K562 (cell line): ENCODE measurements around the gene SMAP2. TPM values are rescaled to one million over a fixed set of nuclear protein-coding genes. Genes with fewer than 3 reads are reported as not detected.

Source experiments
- ATAC-seq: fragments of 200-7000 bp; cut with Tn5 transposase; 3 replicates; pipeline ENCODE4 v1.9.1; 2020; ENCODE audit warnings: moderate library complexity
- BruUV-seq: library from RNA; stranded (reverse); fragments of 400-500 nt; replicated peaks from 2 replicates; lab custom pipeline; 2021; lab: Mats Ljungman, UMichigan
- CTCF ChIA-PET: fragments of 300-600 bp; formaldehyde crosslinking; extraction: SDS; loops from one replicate; lab custom pipeline; 2021; ENCODE audit warnings: low intra/inter-chr PET ratio; lab: Yijun Ruan, JAX
- POLR2A ChIA-PET: fragments of 300-600, 350-650 bp; sonication (Branson Sonifier 250); formaldehyde crosslinking; extraction: SDS; loops from one replicate; lab custom pipeline; 2021; ENCODE audit warnings: antibody characterized with exemption, inconsistent platforms; lab: Yijun Ruan, JAX
- DNase-seq, 4 experiments: peaks; one replicate each; pipeline versions ENCODE4 v3.0.0 to v3.0.0-alpha.2; 2011 to 2018; ENCODE audit warnings: low spot score in 3 of 4, mixed read lengths in 3 of 4; ENCODE audit errors: extremely low read depth in 1 of 4
- FAIRE-seq: peaks from 2 replicates; lab custom pipeline; 2011; peaks lifted over from hg19 to GRCh38; lab: Jason Lieb, UNC
- H2AFZ ChIP-seq: 2 replicates; pipeline ENCODE4 v1.6.0; 2011; ENCODE audit warnings: low read depth, low read length, control low read depth, inconsistent platforms
- H3K27ac ChIP-seq: fragments of 200-600 bp; 3 replicates; pipeline ENCODE4 v1.8.0; 2011; ENCODE audit warnings: low read depth, mild to moderate bottlenecking, control low read depth, inconsistent platforms, low read length, moderate library complexity, mixed read lengths; ENCODE audit errors: extremely low read depth
- H3K27me3 ChIP-seq, 2 experiments: fragments of 300-600 bp in 1 of 2; 2 replicates in 1 of 2; 3 replicates in 1 of 2; pipeline versions ENCODE4 v1.6.0 to v1.8.0; 2011; ENCODE audit warnings: inconsistent platforms in 2 of 2, low read length in 2 of 2, mild to moderate bottlenecking in 1 of 2, mixed read lengths in 1 of 2, moderate library complexity in 1 of 2; ENCODE audit not compliant: control insufficient read depth in 2 of 2, insufficient read depth in 2 of 2
- H3K36me3 ChIP-seq: fragments of 300-600 bp; 3 replicates; pipeline ENCODE4 v1.8.0; 2011; ENCODE audit warnings: mild to moderate bottlenecking, low read length, inconsistent platforms; ENCODE audit not compliant: control insufficient read depth, insufficient read depth
- H3K4me1 ChIP-seq, 2 experiments: fragments of 200-600 bp in 1 of 2; replicated peaks in 1 of 2; 2 replicates in 1 of 2; 3 replicates in 1 of 2; pipeline versions ENCODE4 v1.5.1 to v1.8.0; 2011; ENCODE audit warnings: inconsistent platforms in 2 of 2, low read length in 2 of 2, mild to moderate bottlenecking in 1 of 2, mixed read lengths in 1 of 2, moderate library complexity in 1 of 2; ENCODE audit not compliant: control insufficient read depth in 2 of 2, insufficient read depth in 2 of 2
- H3K4me2 ChIP-seq: 2 replicates; pipeline ENCODE4 v1.6.1; 2011; ENCODE audit warnings: low read length, control low read depth, inconsistent platforms, mixed read lengths; ENCODE audit not compliant: insufficient read depth
- H3K4me3 ChIP-seq: fragments of 200-600 bp; sonication (generic), shearing (Covaris generic); 2 replicates; pipeline ENCODE4 v1.5.1; 2016; ENCODE audit warnings: control low read depth, inconsistent platforms
- H3K79me2 ChIP-seq: fragments of 200-600 bp; 3 replicates; pipeline ENCODE4 v1.8.0; 2011; ENCODE audit warnings: low read length, inconsistent platforms; ENCODE audit not compliant: control insufficient read depth, insufficient read depth
- H3K9ac ChIP-seq, 2 experiments: 2 replicates each; pipeline versions ENCODE4 v1.6.0 to v1.6.1; 2011; ENCODE audit warnings: low read depth in 2 of 2, low read length in 2 of 2, control low read depth in 1 of 2, inconsistent platforms in 1 of 2, mild to moderate bottlenecking in 1 of 2, mixed read lengths in 1 of 2; ENCODE audit not compliant: insufficient read depth in 1 of 2
- H3K9me1 ChIP-seq: one replicate; pipeline ENCODE4 v1.6.0; 2011; ENCODE audit warnings: inconsistent platforms, mild to moderate bottlenecking, low read length, moderate library complexity; ENCODE audit not compliant: control insufficient read depth, insufficient read depth
- H3K9me3 ChIP-seq: replicated peaks from 2 replicates; pipeline ENCODE4 v1.5.1; 2011; ENCODE audit warnings: low read depth, low read length, inconsistent platforms; ENCODE audit not compliant: control insufficient read depth, insufficient read depth
- H4K20me1 ChIP-seq: replicated peaks from 2 replicates; pipeline ENCODE4 v1.6.1; 2011; ENCODE audit warnings: low read length, inconsistent platforms, mixed read lengths; ENCODE audit not compliant: control insufficient read depth, insufficient read depth
- BRD9 ChIP-seq: fragments of 450-650 bp; IDR thresholded peaks from 2 replicates; pipeline ENCODE4 v1.6.1; 2018; ENCODE audit warnings: low read depth; ENCODE audit not compliant: partially characterized antibody
- EWSR1 ChIP-seq: fragments of 450-650 bp; IDR thresholded peaks from 2 replicates; pipeline ENCODE4 v1.6.1; 2018; ENCODE audit warnings: borderline replicate concordance, mild to moderate bottlenecking, low read depth, moderate library complexity; ENCODE audit not compliant: partially characterized antibody
- HMBOX1 ChIP-seq: sonication (generic); IDR thresholded peaks from 2 replicates; pipeline ENCODE4 v1.6.1; 2016
- HSF4 ChIP-seq: fragments of 250-450 bp; sonication (Bioruptor Pico); IDR thresholded peaks from 2 replicates; pipeline ENCODE4 v2.1.2; 2022; ENCODE audit warnings: mild to moderate bottlenecking, moderate library complexity, borderline replicate concordance
- NFE2 ChIP-seq: IDR thresholded peaks from 2 replicates; pipeline ENCODE4 v1.6.1; 2014; ENCODE audit warnings: antibody characterized with exemption, low read depth
- SLC30A9 ChIP-seq: fragments of 250-450 bp; sonication (Bioruptor Pico); IDR thresholded peaks from 2 replicates; pipeline ENCODE4 v1.8.0; 2022; ENCODE audit warnings: mild to moderate bottlenecking, moderate library complexity
- TFE3 ChIP-seq: fragments of 450-650 bp; formaldehyde crosslinking; IDR thresholded peaks from 2 replicates; pipeline ENCODE4 v1.4.0; 2020; ENCODE audit warnings: mild to moderate bottlenecking, mixed read lengths
- THRAP3 ChIP-seq: fragments of 450-650 bp; IDR thresholded peaks from 2 replicates; pipeline ENCODE4 v1.6.1; 2016; ENCODE audit warnings: mild to moderate bottlenecking, inconsistent platforms, borderline replicate concordance
- ZNF407 ChIP-seq: fragments of 450-650 bp; IDR thresholded peaks from 2 replicates; pipeline ENCODE4 v1.6.1; 2016; ENCODE audit warnings: low read depth
- ZNF655 ChIP-seq: fragments of 250-450 bp; sonication (Bioruptor Pico); IDR thresholded peaks from 2 replicates; pipeline ENCODE4 v1.5.0; 2021
- ZNF785 ChIP-seq: fragments of 250-450 bp; sonication (Bioruptor Pico); IDR thresholded peaks from 2 replicates; pipeline ENCODE4 v1.4.0; 2020; ENCODE audit warnings: mild to moderate bottlenecking
- WGBS: fragments of 100-300 bp; shearing (Covaris generic); methylation state at CpG from one replicate; pipeline ENCODE4 v1.1.6; 2016; ENCODE audit warnings: low coverage, mixed read lengths; ENCODE audit not compliant: insufficient coverage; ENCODE audit errors: missing lambda C conversion rate; 5-methylcytosine and 5-hydroxymethylcytosine counted together
- in situ Hi-C: fragments of 300-500 bp; cut with MboI; formaldehyde crosslinking; loops from 4 replicates; pipeline ENCODE4 v1.15.0; 2018; ENCODE audit warnings: inconsistent platforms, mixed read lengths
- intact Hi-C: fragments of 100-400 bp; cut with micrococcal nuclease; formaldehyde crosslinking; loops from 2 replicates; pipeline ENCODE4 v1.14.2; 2022
- polyA plus RNA-seq, 8 experiments: library from polyadenylated mRNA; depleted of rRNA in 4 of 8; stranded (reverse) in 5 of 8; unstranded in 3 of 8; fragments of >200 nt; fragmentation: Nextera tagmentation in 2 of 8; fragmentation: Illumina TruSeq in 1 of 8; extraction: Ambion mirVana in 2 of 8; extraction: Trizol in 1 of 8; gene quantifications; 2 replicates each; pipeline versions ENCODE4 v1.2.1 to v1.2.3, GENCODE V29; 2011 to 2014; ENCODE audit warnings: inconsistent platforms in 1 of 8, missing spikeins in 1 of 8
- total RNA-seq, 7 experiments: library from RNA; depleted of rRNA in 6 of 7; stranded (reverse); fragments of >200 nt in 6 of 7; fragmentation: Illumina TruSeq in 2 of 7; extraction: Trizol in 2 of 7; gene quantifications; 2 replicates each; pipeline versions ENCODE4 v1.2.1 to v1.2.3, GENCODE V29; 2011 to 2021; ENCODE audit warnings: low replicate concordance in 1 of 7

Gene SMAP2
- total and polyA plus RNA-seq, 9 of the 15 experiments (the other 6 are each of a cell fraction or from before 2014, with no cell fraction given) = 38.7 to 212 (median 94.1) TPM

DNA sequence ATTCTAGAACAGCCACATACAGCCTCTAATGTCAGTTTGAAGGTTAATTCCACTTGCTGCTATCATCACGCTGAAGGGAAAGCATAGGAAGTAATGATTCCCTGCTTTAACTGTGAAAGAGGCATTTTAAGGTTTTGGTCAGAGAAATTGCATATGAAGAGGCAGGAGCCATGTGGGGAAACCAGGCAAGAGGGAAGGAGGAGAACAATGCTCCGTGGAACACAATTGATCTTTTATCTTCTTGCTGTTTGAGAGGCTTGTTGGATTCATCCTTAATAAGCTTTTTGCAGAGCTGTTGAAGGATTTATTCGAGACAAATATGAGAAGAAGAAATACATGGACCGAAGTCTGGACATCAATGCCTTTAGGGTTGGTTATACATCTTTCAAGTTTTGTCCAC, 35.9 kb downstream of the SMAP2 start:
- no peaks in the 10 kb centered on the region for H3K27me3 ChIP-seq
- H3K9ac ChIP-seq = no peak overlapping the region
- peaks cover 61% of the 10 kb centered on the region for H3K79me2 ChIP-seq
- FAIRE-seq (no peak), ATAC-seq (no peak), DNase-seq (no peak)
- 98% methylated on average over 4 of the region's 4 CpGs for WGBS
- H3K4me2 ChIP-seq = no peak overlapping the region
- H3K9me3 ChIP-seq = no peaks in the 10 kb centered on the region
- ChIA-PET CTCF (interaction anchor here (1.0 kb wide), 1 partner anchor 30 kb away, joined by 3 read pairs; no protein-coding TSS in a partner anchor), POLR2A (no interaction called here)
- no peak overlapping the region for H3K4me3 ChIP-seq
- BruUV-seq = no TSS peak
- peaks cover 81% of the 10 kb centered on the region for H3K36me3 ChIP-seq
- in situ Hi-C loops (loop anchor here (5.0 kb wide), 2 partner anchors 257 to 327 kb away; no protein-coding TSS in a partner anchor), intact Hi-C loops (no loop called here)
- peaks cover 0 to 3% of the 10 kb centered on the region in 2 experiments; a peak in 1 of 5 replicates for H3K4me1 ChIP-seq
- H4K20me1 ChIP-seq = no peaks in the 10 kb centered on the region
- no peaks in the 10 kb centered on the region for H3K9me1 ChIP-seq
- no peak overlapping the region for H3K27ac ChIP-seq
- H2AFZ ChIP-seq = no peak overlapping the region
- TF ChIP-seq SLC30A9 (CRISPR knock-in tag) = no peak
- no peak for TF ChIP-seq THRAP3
- no peak for TF ChIP-seq NFE2
- no peak for TF ChIP-seq HSF4 (CRISPR knock-in tag)
- no peak for TF ChIP-seq TFE3
- TF ChIP-seq HMBOX1 = no peak
- TF ChIP-seq EWSR1 = no peak
- no peak for TF ChIP-seq ZNF407
- TF ChIP-seq BRD9 = no peak
- no peak for TF ChIP-seq ZNF785 (CRISPR knock-in tag)
- TF ChIP-seq ZNF655 (CRISPR knock-in tag) = no peak
